Bronchial epithelial cell (primary cell): Measurements from ENCODE around the gene CRB3. TPM values are rescaled to one million over a fixed set of nuclear protein-coding genes. Genes with fewer than 3 reads are reported as not detected.
"Not testable (repeated sequence)": the region's sequence is repeated elsewhere in the genome, so short reads cannot be mapped to it uniquely, and the experiment has no call there.

Source experiments
- DNase-seq: peaks from one replicate; pipeline ENCODE4 v3.0.0-alpha.2; 2010; ENCODE audit warnings: low read depth
- FAIRE-seq: peaks from 2 replicates; lab custom pipeline; 2011; peaks lifted over from hg19 to GRCh38; lab: Jason Lieb, UNC
- H3K27me3 ChIP-seq: 2 replicates; pipeline ENCODE4 v1.5.1; 2011; ENCODE audit warnings: low read length; ENCODE audit not compliant: control insufficient read depth, insufficient read depth
- H3K36me3 ChIP-seq: 2 replicates; pipeline ENCODE4 v1.5.1; 2011; ENCODE audit warnings: low read length; ENCODE audit not compliant: control insufficient read depth, insufficient read depth
- H3K4me3 ChIP-seq: 2 replicates; pipeline ENCODE4 v1.5.1; 2011; ENCODE audit warnings: mild to moderate bottlenecking, low read depth, low read length, control low read depth
- total RNA-seq: library from RNA; depleted of rRNA; stranded (reverse); fragments of >200 nt; gene quantifications from 2 replicates; pipeline ENCODE4 v1.2.1, GENCODE V29; 2014
- TF ChIP-seq, protein P1 (sequence below): IDR thresholded peaks from 2 replicates; pipeline ENCODE4 v1.5.1; 2011; ENCODE audit warnings: mild to moderate bottlenecking, moderate library complexity, low read length, control low read depth, inconsistent platforms; ENCODE audit not compliant: insufficient read depth, severe bottlenecking

CRB3 gene
- total RNA-seq, 1 donor from 2014 or later, result 49.5 TPM

DNA sequence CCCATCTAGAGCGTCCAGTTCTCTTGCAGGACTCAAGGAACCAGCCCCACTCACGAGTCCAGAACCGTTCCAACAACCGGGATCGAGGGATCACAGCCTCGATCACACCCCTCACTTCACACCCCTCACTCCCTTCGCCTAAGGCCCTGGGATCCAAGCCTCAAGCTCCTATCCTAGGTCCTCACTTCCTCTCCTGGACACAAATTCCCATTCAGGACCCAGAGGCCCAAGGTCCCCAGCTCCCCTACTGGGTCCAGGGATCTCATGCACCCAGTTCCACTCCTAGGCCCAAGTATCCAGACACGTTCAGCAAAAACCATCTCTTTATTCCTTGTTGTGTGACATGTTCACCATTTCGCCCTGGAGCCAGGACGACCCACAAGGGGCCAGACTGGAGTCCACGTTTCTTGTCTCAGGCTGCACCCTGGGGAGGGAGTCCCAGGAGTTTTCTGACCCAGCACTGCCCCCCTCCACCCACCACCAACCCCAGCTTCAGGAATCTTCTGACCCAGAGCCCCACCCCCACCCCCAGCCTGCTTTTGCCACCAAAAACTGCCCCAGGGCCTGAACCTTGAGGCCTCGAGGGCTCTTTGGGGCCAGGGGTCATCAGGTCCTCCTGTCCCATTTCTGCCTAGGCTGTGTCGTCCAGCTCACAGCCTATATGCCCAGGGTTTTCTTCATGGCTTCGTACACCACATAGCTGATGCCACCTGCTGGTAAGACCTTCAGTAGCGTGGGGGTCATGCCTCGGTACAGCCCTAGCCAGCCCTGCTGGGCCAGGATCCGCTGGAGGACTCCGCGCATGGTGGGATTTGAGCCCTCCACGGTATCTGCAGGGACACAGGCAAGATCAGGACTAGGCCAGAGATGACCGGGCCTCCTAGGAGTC, 38.1 kb upstream of the CRB3 start:
- TF ChIP-seq, protein P1, sequence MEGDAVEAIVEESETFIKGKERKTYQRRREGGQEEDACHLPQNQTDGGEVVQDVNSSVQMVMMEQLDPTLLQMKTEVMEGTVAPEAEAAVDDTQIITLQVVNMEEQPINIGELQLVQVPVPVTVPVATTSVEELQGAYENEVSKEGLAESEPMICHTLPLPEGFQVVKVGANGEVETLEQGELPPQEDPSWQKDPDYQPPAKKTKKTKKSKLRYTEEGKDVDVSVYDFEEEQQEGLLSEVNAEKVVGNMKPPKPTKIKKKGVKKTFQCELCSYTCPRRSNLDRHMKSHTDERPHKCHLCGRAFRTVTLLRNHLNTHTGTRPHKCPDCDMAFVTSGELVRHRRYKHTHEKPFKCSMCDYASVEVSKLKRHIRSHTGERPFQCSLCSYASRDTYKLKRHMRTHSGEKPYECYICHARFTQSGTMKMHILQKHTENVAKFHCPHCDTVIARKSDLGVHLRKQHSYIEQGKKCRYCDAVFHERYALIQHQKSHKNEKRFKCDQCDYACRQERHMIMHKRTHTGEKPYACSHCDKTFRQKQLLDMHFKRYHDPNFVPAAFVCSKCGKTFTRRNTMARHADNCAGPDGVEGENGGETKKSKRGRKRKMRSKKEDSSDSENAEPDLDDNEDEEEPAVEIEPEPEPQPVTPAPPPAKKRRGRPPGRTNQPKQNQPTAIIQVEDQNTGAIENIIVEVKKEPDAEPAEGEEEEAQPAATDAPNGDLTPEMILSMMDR, result peak; percentile 19
- FAIRE-seq (no peak), DNase-seq (no peak)
- Histone ChIP-seq H3K4me3 (peak overlapping the region; percentile 26), H3K36me3 (peaks cover 7% of the 10 kb centered on the region), H3K27me3 (no peaks in the 10 kb centered on the region)

DNA sequence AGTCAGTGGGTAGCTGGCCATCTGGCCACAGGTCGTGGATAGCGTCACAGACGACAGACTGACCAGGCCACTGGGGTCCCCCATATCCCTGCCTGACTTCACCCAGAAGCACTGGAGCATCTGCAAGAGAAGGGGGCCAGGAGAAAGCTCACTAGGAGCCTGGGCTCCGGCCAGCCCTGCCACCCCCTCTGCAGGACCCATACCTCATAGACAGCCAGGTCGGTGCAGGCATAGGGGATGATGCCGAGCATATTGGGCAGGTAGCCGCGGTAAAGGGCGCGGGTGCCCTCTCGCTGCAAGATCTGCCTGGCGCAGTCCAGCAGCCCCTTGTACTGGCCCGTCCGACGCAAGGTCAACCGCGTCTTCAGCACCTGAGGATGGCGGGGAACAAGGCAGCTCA, 36.9 kb upstream of the CRB3 start:
- H3K4me3 ChIP-seq, result no peak overlapping the region
- DNase-seq (no peak), FAIRE-seq (no peak)
- no peaks in the 10 kb centered on the region for H3K27me3 ChIP-seq
- TF ChIP-seq, protein P1, result no peak
- no peaks in the 10 kb centered on the region for H3K36me3 ChIP-seq

DNA sequence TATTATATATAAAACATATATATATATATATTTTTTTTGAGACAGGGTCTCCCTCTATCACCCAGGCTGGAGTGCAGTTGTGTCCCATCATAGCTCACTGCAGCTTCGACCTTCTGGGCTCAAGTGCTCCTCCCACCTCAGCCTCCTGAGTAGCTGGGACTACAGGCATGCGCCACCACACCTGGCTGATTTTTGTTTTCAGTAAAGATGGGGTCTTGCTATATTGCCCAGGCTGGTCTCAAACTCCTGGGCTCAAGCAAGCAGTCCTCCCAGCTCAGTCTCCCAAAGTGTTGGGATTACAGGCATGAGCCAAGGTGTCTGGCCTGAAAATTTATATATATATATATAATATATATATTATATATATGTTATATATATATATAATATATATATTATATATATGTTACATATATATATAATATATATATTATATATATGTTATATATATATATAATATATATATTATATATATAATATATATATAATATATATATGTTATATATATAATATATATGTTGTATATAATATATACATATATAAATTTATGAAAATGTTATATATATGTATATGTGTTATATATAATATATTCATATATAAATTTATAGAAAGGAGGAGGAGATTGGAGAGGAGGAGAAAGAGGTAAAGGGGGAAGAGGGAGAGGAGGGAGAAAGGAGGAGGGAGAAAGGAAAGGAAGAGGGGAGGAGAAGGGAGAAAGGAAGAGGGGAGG, 35.2 kb upstream of the CRB3 start:
- H3K27me3 ChIP-seq, H3K36me3 ChIP-seq, H3K4me3 ChIP-seq, DNase-seq, FAIRE-seq: not testable (repeated sequence)

DNA sequence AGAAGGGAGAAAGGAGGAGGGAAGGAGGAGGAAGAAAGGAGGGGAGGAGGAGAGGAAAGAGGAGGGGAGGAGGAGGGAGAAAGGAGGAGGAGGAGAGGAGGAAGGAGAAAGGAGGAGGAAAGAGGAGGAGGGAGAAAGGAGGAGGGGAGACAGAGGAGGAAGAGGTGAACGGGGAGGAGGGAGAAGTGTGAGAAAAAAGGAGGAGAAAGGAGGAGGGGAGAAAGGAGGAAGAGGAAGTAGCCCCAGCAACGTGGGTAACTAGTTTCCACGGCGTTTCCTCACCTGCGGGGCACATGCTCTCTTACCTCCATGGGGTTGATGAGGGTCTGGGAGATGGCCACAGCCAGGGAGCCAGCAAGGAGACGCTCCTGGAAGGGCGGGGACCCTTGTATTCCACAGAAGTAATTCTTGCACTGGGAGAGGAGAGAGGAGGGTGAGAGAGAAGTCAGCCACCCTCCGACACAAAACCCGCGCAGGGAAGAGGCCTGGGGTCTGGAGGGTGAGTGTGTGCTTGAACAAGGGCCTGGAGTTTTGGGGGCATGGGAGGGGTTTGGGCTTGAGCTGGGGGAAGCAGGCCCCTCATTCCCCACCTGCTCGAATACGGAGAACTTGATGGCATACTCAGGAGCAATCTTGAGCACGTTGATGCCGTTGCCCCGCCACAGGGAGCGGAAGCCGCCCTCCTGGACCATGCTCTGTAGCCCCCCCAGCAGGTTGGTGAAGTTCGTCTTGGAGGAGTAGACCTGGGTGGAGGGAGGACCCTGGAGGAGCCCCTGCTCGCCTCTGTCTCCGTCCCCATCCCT, 34.5 kb upstream of the CRB3 start:
- Histone ChIP-seq H3K4me3 (no peak overlapping the region), H3K36me3 (no peaks in the 10 kb centered on the region), H3K27me3 (no peaks in the 10 kb centered on the region)
- TF ChIP-seq, protein P1, result no peak
- no peak for DNase-seq
- no peak for FAIRE-seq

DNA sequence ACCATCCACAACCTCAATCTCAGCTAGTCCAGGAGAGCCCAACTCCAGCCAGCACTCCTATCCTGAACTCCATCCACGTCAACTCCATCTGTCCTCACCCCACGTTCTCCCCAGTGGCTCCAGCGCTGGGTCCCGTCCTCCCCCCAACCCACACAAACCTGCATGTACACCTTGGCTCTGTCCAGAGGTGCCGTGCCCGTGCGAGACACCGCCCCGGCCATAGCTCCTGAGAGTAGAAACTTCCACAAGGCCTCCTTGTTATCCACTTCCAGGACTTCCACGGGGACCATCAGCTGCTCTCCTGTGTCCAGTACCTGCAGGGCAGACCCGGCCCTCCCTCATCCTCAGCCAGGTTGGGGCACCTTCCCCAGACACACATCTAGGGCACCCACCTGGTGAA, 32.2 kb upstream of the CRB3 start:
- Histone ChIP-seq H3K36me3 (no peaks in the 10 kb centered on the region), H3K27me3 (no peaks in the 10 kb centered on the region), H3K4me3 (no peak overlapping the region)
- TF ChIP-seq, protein P1, result no peak
- no peak for FAIRE-seq
- DNase-seq, result no peak
